H54 (cell line): ENCODE results near the gene PIK3C2G.

Source experiments
- DNase-seq: peaks from one replicate; pipeline ENCODE4 v3.0.0; 2011; ENCODE audit warnings: low spot score, mixed read lengths; ENCODE audit not compliant: insufficient read length
- FAIRE-seq: peaks from 3 replicates; lab custom pipeline; 2011; peaks lifted over from hg19 to GRCh38; lab: Jason Lieb, UNC
- POLR2A ChIP-seq: IDR thresholded peaks from 2 replicates; pipeline ENCODE4 v1.6.1; 2011; ENCODE audit warnings: low read depth, mild to moderate bottlenecking, low read length

Gene PIK3C2G

DNA sequence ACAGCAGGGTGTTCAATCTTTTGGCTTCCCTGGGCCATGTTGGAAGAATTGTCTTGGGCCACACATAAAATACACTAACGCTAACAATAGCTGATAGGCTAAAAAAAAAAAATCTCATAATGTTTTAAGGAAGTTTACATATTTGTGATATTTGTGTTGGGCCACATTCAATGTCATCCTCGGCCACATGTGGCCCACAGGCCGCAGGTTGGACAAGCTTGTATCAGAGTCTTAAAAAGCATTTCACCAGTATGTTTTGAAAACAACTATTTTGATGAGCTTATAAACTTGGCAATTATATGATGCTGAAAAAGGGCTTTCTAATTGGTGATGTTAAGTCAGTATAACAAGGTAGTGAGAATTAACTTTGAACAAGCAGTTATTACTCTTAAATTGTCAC is 78.9 kb downstream of the PIK3C2G start:
- DNase-seq (no peak), FAIRE-seq (no peak)
- TF ChIP-seq POLR2A: no peak

DNA sequence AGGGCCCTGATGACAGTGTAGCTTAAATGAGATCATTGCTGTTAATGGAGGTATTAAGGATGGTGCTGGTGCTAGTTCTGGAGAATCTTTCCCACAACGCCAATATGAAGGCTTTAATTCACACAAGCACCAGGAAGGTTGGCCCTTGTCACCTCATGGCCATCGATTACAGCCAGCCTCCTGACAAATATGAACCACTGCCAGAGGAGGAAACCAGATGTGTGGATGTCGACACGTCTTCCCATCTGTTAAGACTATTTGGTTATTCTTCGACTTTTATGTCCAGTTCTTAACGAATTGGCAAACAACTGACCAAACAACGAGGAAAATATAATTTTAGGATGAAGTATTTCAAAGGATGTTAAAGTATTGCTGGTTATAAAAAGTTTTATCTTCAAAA is 79.5 kb downstream of the PIK3C2G start:
- DNase-seq (no peak), FAIRE-seq (no peak)
- no peak for TF ChIP-seq POLR2A

DNA sequence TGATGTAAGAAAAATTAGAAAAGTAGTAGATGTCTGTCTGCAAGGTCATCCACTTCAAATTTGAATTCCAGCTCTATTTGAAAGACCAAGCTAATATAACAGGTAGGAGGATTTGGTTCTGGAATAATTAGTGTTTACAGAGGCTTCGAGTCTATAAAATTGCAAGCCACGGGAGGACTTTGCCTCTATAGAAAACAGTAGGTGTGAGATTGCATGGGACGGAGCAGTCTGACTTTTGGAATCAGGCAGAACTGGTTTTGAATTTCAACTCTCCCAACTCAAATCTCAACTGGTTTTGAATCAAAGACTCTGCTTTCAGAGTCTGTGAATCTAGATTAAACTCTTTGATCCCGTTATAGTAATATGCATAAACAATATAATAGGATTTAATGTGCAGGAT is 82.4 kb downstream of the PIK3C2G start:
- no peak for TF ChIP-seq POLR2A
- FAIRE-seq (no peak), DNase-seq (no peak)

DNA sequence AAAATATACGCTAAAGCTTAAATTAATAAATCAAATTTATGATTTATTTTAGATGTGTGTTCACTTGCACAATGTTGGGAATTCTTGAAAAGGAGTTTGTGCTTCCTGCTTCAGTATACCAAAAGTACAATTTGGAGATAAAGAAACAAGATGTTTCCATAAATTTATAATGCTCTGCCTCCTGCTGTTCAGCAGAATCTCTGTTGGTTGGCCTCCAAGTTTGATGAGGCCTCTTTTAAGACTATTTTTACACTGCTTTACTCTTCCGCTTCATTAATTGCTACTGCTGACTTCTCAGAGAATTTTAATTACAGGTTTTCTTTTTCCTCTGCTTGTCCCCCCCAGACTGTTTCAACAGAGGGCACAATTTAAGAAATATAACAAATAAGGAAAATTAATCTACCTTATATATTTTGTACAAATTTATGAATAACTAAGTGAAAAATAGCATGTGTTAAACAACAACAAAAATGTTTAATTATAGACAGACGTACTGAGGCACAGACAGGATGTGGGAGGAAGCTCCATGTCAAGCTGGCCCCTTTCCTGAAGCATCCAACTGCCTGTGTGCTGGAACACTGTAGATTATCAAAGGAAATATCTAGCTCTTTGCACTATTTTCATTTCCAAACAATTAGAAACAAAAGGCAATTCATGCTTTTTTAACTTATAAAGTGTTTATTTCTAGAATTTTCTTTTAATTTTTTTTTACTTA is 83.9 kb downstream of the PIK3C2G start:
- TF ChIP-seq POLR2A: no peak
- FAIRE-seq (no peak), DNase-seq (no peak)

DNA sequence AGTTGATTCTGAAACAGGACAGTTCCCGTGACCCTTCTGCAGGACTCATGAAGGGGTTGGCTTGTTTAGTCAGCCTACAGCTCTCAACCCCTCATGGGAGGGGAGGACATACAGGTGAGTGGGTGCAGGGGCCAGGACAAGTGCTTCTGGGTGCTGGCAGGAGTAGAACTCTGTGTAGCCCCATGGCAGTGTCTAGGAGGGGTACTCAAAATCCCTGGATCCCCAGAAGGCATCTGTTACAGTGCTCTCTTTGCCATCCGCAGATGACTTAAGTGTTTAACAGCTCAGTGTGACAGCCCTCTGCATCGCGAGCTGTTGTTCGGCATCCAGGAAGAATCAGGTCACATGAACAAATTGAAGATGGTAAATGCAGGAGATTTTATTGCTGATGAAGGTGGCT is 91.0 kb downstream of the PIK3C2G start:
- FAIRE-seq (no peak), DNase-seq (no peak)
- TF ChIP-seq POLR2A: no peak

DNA sequence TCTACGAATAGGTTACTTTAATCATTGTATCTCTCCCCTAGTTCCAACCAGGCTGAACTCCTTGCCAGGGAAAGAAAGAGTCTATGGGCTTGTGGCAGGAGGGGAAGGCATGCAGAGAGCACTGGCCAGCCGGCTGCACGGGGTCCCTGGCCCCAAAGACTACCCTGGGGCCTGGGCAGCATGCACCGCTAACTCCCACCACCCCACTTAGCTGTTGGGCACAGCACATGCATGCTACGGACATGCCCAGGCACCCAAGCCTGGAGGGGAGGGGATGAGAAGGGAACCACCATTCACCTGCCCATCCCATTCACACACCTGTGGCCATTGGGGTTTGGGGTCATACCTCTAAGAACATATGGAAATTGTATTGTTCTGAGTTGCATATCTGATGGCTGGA is 94.1 kb downstream of the PIK3C2G start:
- no peak for TF ChIP-seq POLR2A

DNA sequence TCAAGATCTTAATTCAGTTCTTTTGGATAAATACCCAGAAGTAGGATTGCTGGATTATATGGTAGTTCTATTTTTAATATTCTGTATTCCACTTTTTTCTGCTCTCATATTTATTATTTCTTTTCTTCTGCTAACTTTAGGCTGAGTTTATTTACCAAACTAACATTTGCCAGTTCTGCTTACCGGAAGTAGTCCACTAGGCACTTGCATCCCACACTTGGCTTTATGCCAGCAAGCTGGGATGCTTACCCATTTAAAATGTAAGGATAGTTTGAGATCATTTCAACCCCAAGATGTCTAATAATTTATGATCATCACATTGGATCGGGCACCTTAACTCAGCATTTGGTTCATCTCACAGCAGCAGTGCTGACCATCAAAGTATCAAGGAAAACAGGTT is 96.8 kb downstream of the PIK3C2G start:
- TF ChIP-seq POLR2A: no peak
- DNase-seq: no peak

More for the DNA sequence above, 94.1 kb downstream of the PIK3C2G start:
- FAIRE-seq: no peak
- DNase-seq: no peak

DNA sequence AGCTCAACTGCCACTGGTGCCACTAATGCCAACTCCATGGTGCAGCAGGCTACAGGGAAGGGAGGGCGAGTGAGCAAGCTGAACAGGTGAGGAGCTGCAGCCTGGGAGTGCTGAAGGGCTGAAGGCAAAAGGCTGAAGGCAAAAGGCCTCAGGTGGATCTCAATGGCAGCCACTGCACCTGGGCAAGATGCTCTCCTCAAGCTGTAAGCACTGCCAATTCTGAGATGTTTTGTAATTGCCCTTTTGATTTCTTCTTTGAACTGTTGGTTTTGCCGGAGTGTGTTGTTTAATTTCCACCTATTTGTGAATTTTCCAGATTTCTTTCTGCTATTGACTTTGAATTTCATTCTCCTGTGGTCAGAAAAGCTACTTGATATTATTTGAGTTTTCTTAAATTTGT is 97.6 kb downstream of the PIK3C2G start:
- TF ChIP-seq POLR2A: no peak
- FAIRE-seq: no peak
- DNase-seq: no peak

More for the DNA sequence above, 96.8 kb downstream of the PIK3C2G start:
- no peak for FAIRE-seq

DNA sequence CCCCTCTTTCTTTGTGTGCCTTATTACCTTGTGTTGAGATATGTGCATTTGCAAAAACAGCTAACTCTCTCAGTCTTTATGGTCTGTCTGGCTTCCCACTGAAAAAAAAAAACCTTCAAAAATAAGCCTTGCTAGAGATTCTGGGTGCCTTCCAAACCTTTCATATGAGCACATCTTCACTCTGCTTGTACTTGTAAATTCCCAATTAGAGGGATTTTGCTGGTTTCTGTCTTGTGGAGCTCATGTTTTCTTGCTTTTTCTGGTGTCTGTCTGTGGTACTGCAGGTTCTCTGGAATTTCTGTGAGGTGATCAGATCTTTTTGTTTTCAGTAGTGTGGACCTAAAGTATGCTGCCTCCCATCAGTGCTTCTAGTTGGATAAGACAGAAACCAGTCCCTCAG is 100.1 kb downstream of the PIK3C2G start:
- FAIRE-seq (no peak), DNase-seq (no peak)
- TF ChIP-seq POLR2A: no peak

DNA sequence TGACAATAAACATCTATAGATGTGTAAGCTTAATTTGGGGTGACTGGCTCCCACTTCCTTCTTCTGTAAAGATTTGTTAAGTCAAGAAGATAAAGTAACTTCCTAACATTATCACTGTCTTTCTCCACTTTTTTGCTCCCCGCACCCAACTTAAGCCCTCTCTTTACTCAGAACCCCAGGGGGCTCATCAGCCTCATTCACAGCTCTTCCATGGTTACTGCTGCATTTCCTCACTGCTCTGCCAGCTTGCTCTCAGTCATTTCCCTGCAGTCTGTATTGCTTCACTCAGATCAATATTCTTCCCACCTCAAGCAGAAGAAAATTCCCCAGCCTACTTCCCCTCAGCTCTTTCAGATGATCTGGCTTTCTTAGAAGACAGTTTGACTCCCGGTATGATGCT is 102.0 kb downstream of the PIK3C2G start:
- no peak for TF ChIP-seq POLR2A
- DNase-seq (no peak), FAIRE-seq (no peak)

DNA sequence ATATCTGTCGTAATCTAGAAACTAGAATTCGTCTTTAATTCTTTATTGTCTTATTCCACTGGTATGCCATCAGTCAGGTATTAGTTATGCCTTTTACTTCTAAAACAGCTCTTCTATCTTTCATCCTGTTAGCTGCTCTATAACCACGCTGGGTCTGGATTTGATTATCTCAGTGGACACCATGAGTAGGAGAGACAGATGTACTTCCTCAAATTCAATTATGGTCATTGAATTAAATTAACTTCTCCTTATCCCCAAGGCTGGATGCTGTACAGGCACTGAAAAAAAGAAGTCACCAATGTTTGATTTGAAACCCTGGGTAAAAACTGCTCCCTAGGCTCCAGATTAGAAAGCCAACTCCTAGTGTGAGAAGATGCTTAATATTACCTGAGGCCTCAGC is 107.3 kb downstream of the PIK3C2G start:
- FAIRE-seq (no peak), DNase-seq (no peak)
- no peak for TF ChIP-seq POLR2A

DNA sequence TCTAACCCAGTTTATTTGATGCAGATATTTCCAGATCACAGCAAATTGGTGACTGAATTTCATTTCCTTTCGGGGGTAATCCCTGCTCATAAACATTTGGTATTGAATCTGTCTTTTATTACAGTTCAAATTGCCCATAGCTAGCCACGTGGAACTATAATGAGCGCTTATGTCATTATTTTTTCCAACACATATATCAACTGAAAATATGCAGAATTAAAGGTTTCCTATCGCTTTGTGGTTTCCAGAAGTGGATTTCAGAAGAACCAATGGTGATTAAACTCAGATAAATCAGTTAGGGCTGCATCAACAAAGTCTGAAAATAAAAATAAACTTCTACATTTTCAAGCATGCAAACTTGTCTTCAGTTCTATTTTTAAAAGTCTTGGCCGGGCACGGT is 111.9 kb downstream of the PIK3C2G start:
- no peak for FAIRE-seq
- no peak for TF ChIP-seq POLR2A
- no peak for DNase-seq

DNA sequence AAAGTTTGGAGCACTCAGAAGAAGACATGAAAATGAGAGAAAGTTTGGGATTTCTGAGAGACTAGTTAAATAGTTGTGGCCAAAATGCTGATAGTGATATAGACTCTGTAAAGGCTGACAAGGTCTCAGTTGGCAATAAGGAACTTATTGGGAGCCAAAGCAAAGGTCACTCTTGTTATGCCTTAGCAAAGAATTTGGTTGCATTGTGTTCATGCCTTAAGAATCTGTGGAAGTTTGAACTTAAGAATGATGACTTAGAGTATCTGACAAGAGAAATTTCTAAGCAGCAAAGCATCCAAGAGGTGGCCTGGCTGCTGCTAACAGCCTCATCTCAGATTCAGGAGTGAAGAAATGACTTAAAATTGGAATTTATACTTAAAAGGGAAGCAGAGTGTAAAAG is 113.8 kb downstream of the PIK3C2G start:
- FAIRE-seq (no peak), DNase-seq (no peak)
- no peak for TF ChIP-seq POLR2A

DNA sequence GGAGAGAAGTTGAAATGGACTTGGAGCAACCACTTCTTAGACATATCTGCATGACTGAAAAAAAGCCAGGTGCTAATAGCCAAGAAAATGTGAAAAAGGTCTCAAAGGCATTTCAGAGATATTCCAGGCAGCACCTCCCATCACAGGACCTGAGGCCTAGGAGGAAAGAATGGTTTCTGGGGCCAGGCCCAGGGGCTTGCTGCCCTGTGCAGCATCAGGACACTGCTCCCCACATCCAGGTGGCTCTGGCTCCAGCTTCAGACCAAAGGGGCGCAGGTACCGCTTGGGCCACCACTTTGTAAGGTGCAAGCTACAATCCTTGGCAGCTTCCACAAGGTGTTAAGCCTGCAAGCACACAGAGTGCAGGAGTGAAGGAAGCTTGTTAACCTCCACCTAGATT is 114.3 kb downstream of the PIK3C2G start:
- no peak for TF ChIP-seq POLR2A
- DNase-seq (no peak), FAIRE-seq (no peak)

DNA sequence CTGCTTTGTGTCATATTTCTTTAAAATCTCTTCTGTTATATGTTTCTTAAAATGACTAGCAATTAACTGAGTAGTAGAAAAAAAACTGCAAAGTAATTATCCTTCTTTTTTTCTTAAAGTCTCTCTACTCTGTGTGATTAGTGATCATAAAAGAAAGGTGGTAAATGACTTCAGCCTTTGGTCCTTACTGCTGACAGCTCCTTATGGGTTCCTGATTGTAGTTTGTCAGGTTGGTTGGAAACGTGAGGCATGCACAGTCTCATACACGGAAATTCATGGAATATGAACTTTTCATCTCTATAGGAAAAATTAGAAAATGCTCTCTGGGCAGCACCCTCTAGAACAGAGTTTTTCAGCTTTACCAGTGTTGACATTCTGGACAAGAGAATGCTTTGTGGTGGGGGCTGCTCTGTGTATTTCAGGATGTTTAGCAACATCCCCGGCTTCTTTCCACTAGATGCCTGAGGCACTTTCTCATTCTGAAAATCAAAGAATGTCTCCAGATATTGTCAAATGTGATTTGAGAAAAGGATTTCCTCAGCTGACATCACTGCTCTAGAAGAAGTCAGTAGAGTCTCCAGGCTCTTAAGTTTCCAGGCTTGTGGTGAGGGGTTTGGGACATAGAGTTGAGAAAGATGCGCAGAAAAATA is 121.0 kb downstream of the PIK3C2G start:
- no peak for DNase-seq
- peak; percentile 11 for FAIRE-seq
- TF ChIP-seq POLR2A: no peak
